Mesenchymal stem cell (in vitro differentiated cells and primary cell): ENCODE results near the gene CNDP2.
"Not testable (repeated sequence)": the region's sequence is repeated elsewhere in the genome, so short reads cannot be mapped to it uniquely, and the experiment has no call there.

ENCODE experiments used
- DNase-seq: peaks from one replicate; pipeline ENCODE4 v3.0.0-alpha.2; 2013
- H2AFZ ChIP-seq: one replicate; pipeline ENCODE4 v1.6.1; 2013; ENCODE audit warnings: low read depth, mild to moderate bottlenecking, control low read depth, inconsistent platforms, low read length, moderate library complexity
- H2AK5ac ChIP-seq: 2 replicates; pipeline ENCODE4 v1.6.1; 2013; ENCODE audit warnings: low read length, moderate library complexity, mild to moderate bottlenecking, inconsistent platforms; ENCODE audit not compliant: severe bottlenecking
- H2BK120ac ChIP-seq: one replicate; pipeline ENCODE4 v1.6.1; 2013; ENCODE audit warnings: low read depth, mild to moderate bottlenecking, inconsistent platforms, low read length, moderate library complexity
- H2BK12ac ChIP-seq, 2 experiments: one replicate each; pipeline ENCODE4 v1.6.1; 2013; ENCODE audit warnings: inconsistent platforms in 2 of 2, low read length in 2 of 2, mild to moderate bottlenecking in 2 of 2, moderate library complexity in 2 of 2, control low read depth in 1 of 2
- H2BK15ac ChIP-seq: one replicate; pipeline ENCODE4 v1.6.1; 2013; ENCODE audit warnings: mild to moderate bottlenecking, low read depth, inconsistent platforms; ENCODE audit not compliant: poor library complexity, severe bottlenecking
- H2BK5ac ChIP-seq: 2 replicates; pipeline ENCODE4 v1.6.1; 2013; ENCODE audit warnings: low read depth, mild to moderate bottlenecking, low read length, control low read depth, inconsistent platforms; ENCODE audit not compliant: poor library complexity, severe bottlenecking
- H3K14ac ChIP-seq, 2 experiments: one replicate each; pipeline ENCODE4 v1.6.1; 2013; ENCODE audit warnings: inconsistent platforms in 2 of 2, low read length in 2 of 2, control low read depth in 1 of 2, mild to moderate bottlenecking in 1 of 2, moderate library complexity in 1 of 2
- H3K18ac ChIP-seq, 2 experiments: one replicate each; pipeline ENCODE4 v1.6.1; 2013; ENCODE audit warnings: inconsistent platforms in 2 of 2, low read length in 2 of 2, control low read depth in 1 of 2, low read depth in 1 of 2, mild to moderate bottlenecking in 1 of 2
- H3K23ac ChIP-seq, 2 experiments: one replicate each; pipeline ENCODE4 v1.6.1; 2013; ENCODE audit warnings: inconsistent platforms in 2 of 2, low read length in 2 of 2, mild to moderate bottlenecking in 2 of 2, moderate library complexity in 2 of 2, control low read depth in 1 of 2
- H3K27ac ChIP-seq: 2 replicates; pipeline ENCODE4 v1.5.1; 2013; ENCODE audit warnings: mild to moderate bottlenecking, moderate library complexity, low read length, control low read depth, inconsistent platforms; ENCODE audit not compliant: poor library complexity, severe bottlenecking
- H3K27me3 ChIP-seq, 2 experiments: 2 replicates each; pipeline versions ENCODE4 v1.6.1 to v1.7.0; 2013; ENCODE audit warnings: low read length in 2 of 2, mild to moderate bottlenecking in 2 of 2, moderate library complexity in 2 of 2, control low read depth in 1 of 2, inconsistent platforms in 1 of 2; ENCODE audit not compliant: control insufficient read depth in 1 of 2, insufficient read depth in 1 of 2
- H3K36me3 ChIP-seq, 2 experiments: 2 replicates each; pipeline versions ENCODE4 v1.6.1 to v1.7.0; 2013; ENCODE audit warnings: low read length in 2 of 2, control low read depth in 1 of 2, inconsistent platforms in 1 of 2, low read depth in 1 of 2, mild to moderate bottlenecking in 1 of 2; ENCODE audit not compliant: insufficient read depth in 2 of 2, control insufficient read depth in 1 of 2
- H3K4ac ChIP-seq, 2 experiments: one replicate each; pipeline ENCODE4 v1.6.1; 2013; ENCODE audit warnings: inconsistent platforms in 2 of 2, low read length in 2 of 2, mild to moderate bottlenecking in 2 of 2, moderate library complexity in 2 of 2, control low read depth in 1 of 2, low read depth in 1 of 2
- H3K4me1 ChIP-seq: 2 replicates; pipeline ENCODE4 v1.6.1; 2013; ENCODE audit warnings: low read depth, low read length, control low read depth; ENCODE audit not compliant: control insufficient read depth, insufficient read depth
- H3K4me2 ChIP-seq: 2 replicates; pipeline ENCODE4 v1.6.1; 2013; ENCODE audit warnings: low read length, mild to moderate bottlenecking, inconsistent platforms; ENCODE audit not compliant: poor library complexity, severe bottlenecking
- H3K4me3 ChIP-seq, 2 experiments: 2 replicates each; pipeline versions ENCODE4 v1.5.1 to v1.7.0; 2013; ENCODE audit warnings: low read length in 2 of 2, mild to moderate bottlenecking in 2 of 2, control low read depth in 1 of 2, low read depth in 1 of 2; ENCODE audit not compliant: insufficient read depth in 1 of 2
- H3K79me1 ChIP-seq: replicated peaks from 2 replicates; pipeline ENCODE4 v1.6.1; 2013; ENCODE audit warnings: mild to moderate bottlenecking, control low read depth, low read length, inconsistent platforms; ENCODE audit not compliant: poor library complexity, severe bottlenecking
- H3K9ac ChIP-seq: 2 replicates; pipeline ENCODE4 v1.7.0; 2013; ENCODE audit warnings: mild to moderate bottlenecking, low read length, moderate library complexity
- H3K9me3 ChIP-seq: 2 replicates; pipeline ENCODE4 v1.7.0; 2013; ENCODE audit warnings: mild to moderate bottlenecking, low read length; ENCODE audit not compliant: control insufficient read depth
- H4K8ac ChIP-seq: one replicate; pipeline ENCODE4 v1.6.1; 2013; ENCODE audit warnings: inconsistent platforms, mild to moderate bottlenecking, low read length, moderate library complexity
- H4K91ac ChIP-seq: one replicate; pipeline ENCODE4 v1.6.1; 2013; ENCODE audit warnings: mild to moderate bottlenecking, low read length, inconsistent platforms
- WGBS: methylation state at CpG from one replicate; pipeline ENCODE4 v1.1.7; 2013; ENCODE audit warnings: mixed read lengths; 5-methylcytosine and 5-hydroxymethylcytosine counted together

Gene CNDP2

GRCh38 chr18:74565993-74566392 lies 69.8 kb downstream of the CNDP2 start:
- H3K79me1 ChIP-seq, H4K91ac ChIP-seq, H2BK12ac ChIP-seq, H3K23ac ChIP-seq, H2BK5ac ChIP-seq, H3K4ac ChIP-seq, H2AFZ ChIP-seq, H2BK15ac ChIP-seq, H3K18ac ChIP-seq, H3K36me3 ChIP-seq, H3K4me1 ChIP-seq, H4K8ac ChIP-seq, H2AK5ac ChIP-seq, H3K9ac ChIP-seq, H3K9me3 ChIP-seq, H3K27ac ChIP-seq, H3K4me2 ChIP-seq, H3K4me3 ChIP-seq, H3K14ac ChIP-seq, H2BK120ac ChIP-seq, DNase-seq: not testable (repeated sequence)
- peaks cover 9 to 41% of the 10 kb centered on the region in 2 experiments for H3K27me3 ChIP-seq
- WGBS = 72% methylated on average over 3 of the region's 3 CpGs

GRCh38 chr18:74567822-74568221 lies 71.7 kb downstream of the CNDP2 start:
- Histone ChIP-seq H3K4me2 (no peak overlapping the region), H2AK5ac (no peak overlapping the region), H3K9ac (no peak overlapping the region), H3K4me1 (no peaks in the 10 kb centered on the region), H2BK12ac (no peak overlapping the region), H3K9me3 (peaks cover 8% of the 10 kb centered on the region), H4K91ac (no peak overlapping the region), H2BK5ac (no peak overlapping the region), H3K27ac (no peak overlapping the region), H3K79me1 (no peaks in the 10 kb centered on the region), H3K18ac (no peak overlapping the region), H3K23ac (no peak overlapping the region), H3K14ac (no peak overlapping the region), H2BK15ac (no peak overlapping the region), H3K27me3 (peaks cover 3 to 45% of the 10 kb centered on the region in 2 experiments), H2AFZ (no peak overlapping the region), H3K36me3 (no peaks in the 10 kb centered on the region), H4K8ac (no peak overlapping the region), H3K4ac (no peak overlapping the region), H2BK120ac (no peak overlapping the region), H3K4me3 (no peak overlapping the region)
- DNase-seq = no peak
- 60% methylated on average over 5 of the region's 7 CpGs for WGBS

GRCh38 chr18:74569401-74569800 lies 73.2 kb downstream of the CNDP2 start:
- H3K23ac ChIP-seq = no peak overlapping the region
- no peak overlapping the region for H4K8ac ChIP-seq
- 77% methylated on average over 3 of the region's 4 CpGs for WGBS
- no peak overlapping the region for H2BK12ac ChIP-seq
- no peak overlapping the region for H2BK15ac ChIP-seq
- no peak overlapping the region for H2BK120ac ChIP-seq
- no peak overlapping the region for H3K4me2 ChIP-seq
- H3K9me3 ChIP-seq = peaks cover 8% of the 10 kb centered on the region
- no peak overlapping the region for H3K4ac ChIP-seq
- no peak overlapping the region for H3K4me3 ChIP-seq
- no peak overlapping the region for H2BK5ac ChIP-seq
- no peaks in the 10 kb centered on the region for H3K36me3 ChIP-seq
- no peak overlapping the region for H3K27ac ChIP-seq
- no peak overlapping the region for H4K91ac ChIP-seq
- no peaks in the 10 kb centered on the region for H3K79me1 ChIP-seq
- no peak overlapping the region for H3K18ac ChIP-seq
- no peak overlapping the region for H3K14ac ChIP-seq
- H2AFZ ChIP-seq = no peak overlapping the region
- no peak for DNase-seq
- no peak overlapping the region for H2AK5ac ChIP-seq
- H3K9ac ChIP-seq = no peak overlapping the region
- peaks cover 0 to 48% of the 10 kb centered on the region in 2 experiments for H3K27me3 ChIP-seq
- no peaks in the 10 kb centered on the region for H3K4me1 ChIP-seq

- H2BK15ac ChIP-seq = no peak overlapping the region
- H3K9ac ChIP-seq = no peak overlapping the region
- 67% methylated on average over 4 of the region's 4 CpGs for WGBS
- H3K4me2 ChIP-seq = no peak overlapping the region
- no peaks in the 10 kb centered on the region for H3K4me1 ChIP-seq
- H3K4ac ChIP-seq = no peak overlapping the region
- H2BK120ac ChIP-seq = no peak overlapping the region
- H4K91ac ChIP-seq = no peak overlapping the region
- no peak overlapping the region for H4K8ac ChIP-seq
- H3K23ac ChIP-seq = no peak overlapping the region
- peaks cover 0 to 55% of the 10 kb centered on the region in 2 experiments for H3K27me3 ChIP-seq
- H3K36me3 ChIP-seq = no peaks in the 10 kb centered on the region
- peaks cover 8% of the 10 kb centered on the region for H3K9me3 ChIP-seq
- H2BK12ac ChIP-seq = no peak overlapping the region
- no peak overlapping the region for H2AK5ac ChIP-seq
- H3K27ac ChIP-seq = no peak overlapping the region
- H3K4me3 ChIP-seq = no peak overlapping the region
- no peak overlapping the region for H3K14ac ChIP-seq
- no peak overlapping the region for H2BK5ac ChIP-seq
- no peak overlapping the region for H2AFZ ChIP-seq
- DNase-seq = no peak
- H3K79me1 ChIP-seq = no peaks in the 10 kb centered on the region
- no peak overlapping the region for H3K18ac ChIP-seq
These were observed 74.1 kb downstream of the CNDP2 start for GRCh38 chr18:74570266-74570665.
